T47D (cell line): ENCODE measurements around the gene RNF144B.

Source experiments
- DNase-seq, 2 experiments: peaks; one replicate each; pipeline versions ENCODE4 v3.0.0 to v3.0.0-alpha.2; 2011 to 2012; ENCODE audit warnings: low read depth in 1 of 2, low spot score in 1 of 2
- JUND ChIP-seq: IDR thresholded peaks from 2 replicates; pipeline ENCODE4 v1.6.1; 2012; ENCODE audit warnings: low read depth
- in situ Hi-C: cut with HindIII; loops from 2 replicates; pipeline ENCODE4 v1.10.0; 2016; ENCODE audit warnings: low sequenced_read_pairs, low pct_unique_long_range_greater_than_20kb

RNF144B gene

GRCh38 chr6:18423426-18423825, 36.3 kb downstream of the RNF144B start:
- in situ Hi-C loops = no loop called here
- DNase-seq = no peak
- no peak for TF ChIP-seq JUND

- no peak for TF ChIP-seq JUND
- in situ Hi-C loops = no loop called here
- no peak for DNase-seq
Observed at GRCh38 chr6:18424201-18424600, 37.1 kb downstream of the RNF144B start.

- DNase-seq = peak; percentile 20 to 91
- in situ Hi-C loops = no loop called here
- no peak for TF ChIP-seq JUND
Observed at GRCh38 chr6:18425218-18425617, 38.1 kb downstream of the RNF144B start.

- no peak for DNase-seq
- in situ Hi-C loops = no loop called here
- no peak for TF ChIP-seq JUND
Observed at GRCh38 chr6:18427296-18427695, 40.1 kb downstream of the RNF144B start.

- in situ Hi-C loops = no loop called here
- DNase-seq = no peak
- TF ChIP-seq JUND = no peak
Observed at GRCh38 chr6:18429655-18430297, 42.6 kb downstream of the RNF144B start.

GRCh38 chr6:18431581-18431980, 44.4 kb downstream of the RNF144B start:
- no peak for TF ChIP-seq JUND
- DNase-seq = peak in 1 of 2 experiments; percentile 53
- in situ Hi-C loops = no loop called here

GRCh38 chr6:18432180-18432579, 45.0 kb downstream of the RNF144B start:
- no peak for TF ChIP-seq JUND
- no peak for DNase-seq
- in situ Hi-C loops = no loop called here

- peak in 1 of 2 experiments; percentile 39 for DNase-seq
- no peak for TF ChIP-seq JUND
- in situ Hi-C loops = no loop called here
Observed at GRCh38 chr6:18432619-18433018, 45.5 kb downstream of the RNF144B start.

GRCh38 chr6:18433059-18433458, 45.9 kb downstream of the RNF144B start:
- DNase-seq = no peak
- in situ Hi-C loops = no loop called here
- no peak for TF ChIP-seq JUND

- no peak for TF ChIP-seq JUND
- no peak for DNase-seq
- in situ Hi-C loops = no loop called here
Observed at GRCh38 chr6:18436341-18436740, 49.2 kb downstream of the RNF144B start.

GRCh38 chr6:18439581-18439980, 52.4 kb downstream of the RNF144B start:
- in situ Hi-C loops = no loop called here
- DNase-seq = peak in 1 of 2 experiments; percentile 36
- no peak for TF ChIP-seq JUND

- no peak for TF ChIP-seq JUND
- DNase-seq = no peak
- in situ Hi-C loops = no loop called here
Observed at GRCh38 chr6:18441251-18441979, 54.3 kb downstream of the RNF144B start.

- in situ Hi-C loops = no loop called here
- no peak for TF ChIP-seq JUND
- no peak for DNase-seq
Observed at GRCh38 chr6:18444111-18444510, 57.0 kb downstream of the RNF144B start.

- in situ Hi-C loops = no loop called here
- DNase-seq = no peak
- TF ChIP-seq JUND = no peak
Observed at GRCh38 chr6:18445228-18445627, 58.1 kb downstream of the RNF144B start.
